ENCODE data around the gene CHERP.
A peak's percentile ranks its signal among the peaks of the same experiment; 100 is the strongest.

The CHERP gene

GRCh38 chr19:16529466-16530144 is 12.6 kb downstream of the CHERP start:
- no peak for TF ChIP-seq CTCF (IDR thresholded peaks at IDR 0.05; ENCODE audit: low read depth, low read length)
- H3K4me3 ChIP-seq (ENCODE audit: low read depth, low read length): no peak overlapping the region

GRCh38 chr19:16527971-16528521 is 14.2 kb downstream of the CHERP start:
- no peak overlapping the region for H3K4me3 ChIP-seq (ENCODE audit: low read depth, low read length)
- TF ChIP-seq CTCF (IDR thresholded peaks at IDR 0.05; ENCODE audit: low read depth, low read length): 0 out of 2 replicates have a peak, but pooled peaks have one; percentile 25

- H3K4me3 ChIP-seq (ENCODE audit: low read depth, low read length): no peak overlapping the region
- TF ChIP-seq CTCF (IDR thresholded peaks at IDR 0.05; ENCODE audit: low read depth, low read length): no peak
Observed at GRCh38 chr19:16527334-16527935, 14.8 kb downstream of the CHERP start.

- no peak for TF ChIP-seq CTCF (IDR thresholded peaks at IDR 0.05; ENCODE audit: low read depth, low read length)
- no peak overlapping the region for H3K4me3 ChIP-seq (ENCODE audit: low read depth, low read length)
Observed at GRCh38 chr19:16525751-16526481, 16.3 kb downstream of the CHERP start.

GRCh38 chr19:16524991-16525734 is 17.1 kb downstream of the CHERP start:
- TF ChIP-seq CTCF (IDR thresholded peaks at IDR 0.05; ENCODE audit: low read depth, low read length): no peak

GRCh38 chr19:16522559-16523377 is 19.5 kb downstream of the CHERP start:
- no peak for TF ChIP-seq CTCF (IDR thresholded peaks at IDR 0.05; ENCODE audit: low read depth, low read length)

More at GRCh38 chr19:16524991-16525734, 17.1 kb downstream of the CHERP start:
- no peak overlapping the region for H3K4me3 ChIP-seq (ENCODE audit: low read depth, low read length)

More at GRCh38 chr19:16522559-16523377, 19.5 kb downstream of the CHERP start:
- H3K4me3 ChIP-seq (ENCODE audit: low read depth, low read length): no peak overlapping the region
